ENCODE results near the gene C2orf69.
"Not testable (repeated sequence)": the region's sequence is repeated elsewhere in the genome, so short reads cannot be mapped to it uniquely, and the experiment has no call there.

Gene C2orf69, protein sequence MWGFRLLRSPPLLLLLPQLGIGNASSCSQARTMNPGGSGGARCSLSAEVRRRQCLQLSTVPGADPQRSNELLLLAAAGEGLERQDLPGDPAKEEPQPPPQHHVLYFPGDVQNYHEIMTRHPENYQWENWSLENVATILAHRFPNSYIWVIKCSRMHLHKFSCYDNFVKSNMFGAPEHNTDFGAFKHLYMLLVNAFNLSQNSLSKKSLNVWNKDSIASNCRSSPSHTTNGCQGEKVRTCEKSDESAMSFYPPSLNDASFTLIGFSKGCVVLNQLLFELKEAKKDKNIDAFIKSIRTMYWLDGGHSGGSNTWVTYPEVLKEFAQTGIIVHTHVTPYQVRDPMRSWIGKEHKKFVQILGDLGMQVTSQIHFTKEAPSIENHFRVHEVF

DNA sequence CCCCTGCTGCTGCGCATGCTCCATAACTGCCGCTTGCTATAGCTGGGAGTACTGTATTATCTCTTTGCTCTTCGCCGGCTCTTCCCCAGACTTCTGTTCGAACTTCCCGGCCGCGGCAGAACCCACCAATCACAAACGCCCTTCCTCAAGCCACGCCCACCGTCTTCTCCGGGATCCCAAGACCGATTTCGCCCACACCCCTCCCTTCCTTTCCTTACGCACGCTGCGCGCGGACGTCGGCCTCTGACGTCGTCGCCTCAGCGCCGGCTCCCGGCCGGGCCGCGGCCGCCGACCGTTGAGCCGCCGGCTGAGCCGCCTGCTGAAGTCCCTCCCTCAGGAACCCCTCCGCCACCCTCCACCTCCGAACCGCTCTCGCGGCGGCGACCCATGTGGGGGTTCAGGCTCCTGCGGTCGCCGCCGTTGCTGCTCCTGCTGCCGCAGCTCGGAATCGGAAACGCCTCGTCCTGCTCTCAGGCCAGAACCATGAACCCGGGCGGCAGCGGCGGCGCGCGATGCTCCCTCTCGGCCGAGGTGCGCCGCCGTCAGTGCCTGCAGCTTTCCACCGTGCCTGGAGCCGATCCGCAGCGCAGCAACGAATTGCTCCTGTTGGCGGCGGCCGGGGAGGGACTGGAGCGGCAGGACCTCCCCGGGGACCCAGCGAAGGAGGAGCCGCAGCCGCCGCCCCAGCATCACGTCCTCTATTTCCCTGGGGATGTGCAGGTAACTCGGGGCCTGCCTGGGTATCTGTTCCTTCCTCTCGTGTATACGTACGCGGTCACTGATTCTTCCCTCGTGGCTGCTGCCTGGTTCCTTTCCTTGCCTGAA lies at the start of gene C2orf69:
C2orf69 (plus strand) TSS at position 242 of the 825 bp plus-strand sequence; CDS start at position 388, 146 bp downstream.
- peak; percentile 73 for DNase-seq (ENCODE audit: low read depth, low spot score)

DNA sequence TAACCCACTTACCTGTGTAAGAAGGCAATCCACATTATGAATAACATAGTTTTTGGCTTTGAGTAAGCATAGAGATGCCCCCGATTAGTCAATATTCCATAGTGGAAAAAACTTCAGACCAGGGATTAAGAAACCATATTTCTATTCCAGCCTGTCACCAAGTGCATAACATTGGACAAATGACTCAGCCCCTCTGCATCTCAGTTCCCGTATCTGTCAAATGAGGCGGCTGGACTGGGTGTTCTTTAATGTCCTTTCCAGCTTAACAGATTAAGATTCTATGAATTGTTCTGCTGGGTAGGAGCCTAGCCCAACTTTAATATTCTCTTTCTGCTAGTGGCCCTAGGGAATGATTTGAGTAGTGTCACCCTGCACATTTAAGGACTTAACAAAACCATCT lies 48.3 kb upstream of the C2orf69 start:
- no peak for DNase-seq (ENCODE audit: low read depth, low spot score)

DNA sequence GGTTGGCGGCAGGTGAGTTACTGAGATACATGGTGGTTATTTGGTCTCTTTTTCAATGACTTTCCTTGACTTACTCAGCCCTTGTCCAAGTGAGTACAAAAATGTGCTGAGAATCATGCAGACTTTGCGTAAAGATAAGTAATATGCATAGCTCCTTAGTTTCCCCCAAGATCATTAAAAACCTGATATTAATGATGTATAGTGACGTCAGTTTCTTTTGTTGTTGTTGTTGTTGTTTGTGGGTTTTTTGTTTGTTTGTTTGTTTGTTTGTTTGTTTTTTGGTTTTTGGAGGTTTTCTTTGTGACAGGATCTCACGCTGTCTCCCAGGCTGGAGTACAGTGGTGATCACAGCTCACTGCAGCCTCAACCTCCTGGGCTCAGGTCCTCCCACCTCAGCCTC lies 45.2 kb upstream of the C2orf69 start:
- no peak for DNase-seq (ENCODE audit: low read depth, low spot score)

DNA sequence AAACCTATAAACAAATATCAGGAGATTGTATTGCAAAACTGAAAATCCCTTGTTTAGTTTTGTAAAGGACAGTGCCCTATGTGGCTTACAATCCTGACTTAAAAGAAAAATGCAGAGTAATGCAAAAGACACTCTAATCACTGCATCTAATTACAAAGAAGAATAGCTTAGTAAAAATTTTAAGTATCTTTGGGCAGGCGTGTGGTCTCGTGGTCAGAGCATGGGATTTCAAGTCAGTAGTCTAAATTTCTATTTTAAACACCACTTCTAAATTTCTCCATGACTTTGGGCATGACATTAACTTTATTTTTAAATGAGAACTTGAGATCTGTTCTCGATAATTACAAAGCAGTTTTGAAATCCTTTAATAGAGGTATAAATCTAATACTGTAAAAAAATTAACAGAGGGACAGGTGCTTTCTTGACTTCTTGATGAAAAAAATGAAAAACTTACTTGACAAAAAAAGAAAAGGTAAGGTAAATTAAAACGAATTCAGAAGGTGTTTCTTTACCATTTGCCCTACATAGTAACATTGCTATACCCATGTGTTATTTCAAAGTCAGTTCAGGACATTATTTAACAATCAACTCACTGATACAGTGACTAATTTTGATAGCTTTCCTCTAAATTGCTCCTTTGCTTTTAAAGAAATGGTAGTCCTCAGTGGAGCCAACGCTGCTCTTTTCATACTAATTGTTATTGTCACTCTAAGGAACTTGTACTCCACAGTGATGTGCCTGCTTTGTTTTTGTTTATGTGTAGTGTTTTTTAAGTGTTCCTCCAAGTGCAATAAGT lies 42.5 kb upstream of the C2orf69 start:
- no peak for DNase-seq (ENCODE audit: low read depth, low spot score)

DNA sequence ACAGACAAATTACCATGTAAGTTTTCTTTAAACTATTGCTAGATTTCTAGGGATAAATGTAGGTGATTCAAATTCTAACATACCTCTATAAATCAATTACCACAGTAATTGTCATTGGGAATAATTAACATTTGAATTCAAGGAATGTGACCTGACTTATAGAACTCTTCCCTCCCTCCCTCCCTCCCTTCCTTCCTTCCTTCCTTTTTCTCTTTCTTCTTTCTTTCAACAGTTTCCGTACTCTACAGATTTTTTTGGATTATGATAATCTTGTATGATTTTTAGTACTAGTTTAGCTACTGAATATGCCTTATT lies 41.9 kb upstream of the C2orf69 start:
- DNase-seq (ENCODE audit: low read depth, low spot score) = no peak

DNA sequence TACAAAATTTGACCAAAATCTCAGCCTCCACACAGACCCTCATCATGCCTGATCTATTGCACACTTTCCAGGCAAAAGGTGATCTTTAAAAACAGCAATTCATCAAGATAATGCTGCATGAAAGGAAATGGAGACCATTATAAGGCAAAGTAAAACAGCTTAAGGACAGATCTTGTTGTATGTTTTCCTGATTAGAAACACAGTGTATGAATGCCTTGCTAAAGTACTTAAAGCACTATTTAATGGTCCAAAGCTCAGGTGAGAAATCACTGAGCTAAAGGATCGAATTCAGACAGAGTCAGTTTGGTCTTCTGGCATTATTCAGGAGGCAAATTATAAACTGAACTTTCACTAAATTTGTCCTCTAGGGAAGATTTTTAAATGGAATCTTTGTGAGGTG lies 41.4 kb upstream of the C2orf69 start:
- DNase-seq (ENCODE audit: low read depth, low spot score) = no peak

- DNase-seq (ENCODE audit: low read depth, low spot score) = no peak
These were observed 40.5 kb upstream of the C2orf69 start for GRCh38 chr2:199870581-199870980.

DNA sequence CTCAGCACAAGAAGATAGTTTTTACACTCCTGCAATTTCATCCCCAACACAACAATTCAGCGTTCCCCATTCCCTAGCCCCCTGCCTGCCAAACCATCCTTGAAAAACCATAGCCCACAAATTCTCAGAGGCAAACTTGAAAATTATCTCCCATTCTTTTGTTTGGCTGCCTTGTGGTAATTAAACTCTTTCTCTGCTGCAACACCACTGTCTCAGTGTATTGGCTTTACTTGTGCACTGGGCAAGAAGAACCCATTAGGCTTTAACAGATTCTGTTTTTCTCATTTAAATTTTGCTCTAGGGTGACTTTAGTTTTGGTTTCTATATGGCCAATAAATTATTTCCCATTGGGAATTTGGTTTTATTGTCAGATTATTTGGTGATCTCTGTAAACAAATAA lies 36.9 kb upstream of the C2orf69 start:
- DNase-seq (ENCODE audit: low read depth, low spot score) = no peak

- no peak for DNase-seq (ENCODE audit: low read depth, low spot score)
These were observed 35.7 kb upstream of the C2orf69 start for GRCh38 chr2:199875400-199875799.

- no peak for DNase-seq (ENCODE audit: low read depth, low spot score)
These were observed 28.4 kb upstream of the C2orf69 start for GRCh38 chr2:199882667-199883066.

- no peak for DNase-seq (ENCODE audit: low read depth, low spot score)
These were observed 27.4 kb upstream of the C2orf69 start for GRCh38 chr2:199883474-199884212.

DNA sequence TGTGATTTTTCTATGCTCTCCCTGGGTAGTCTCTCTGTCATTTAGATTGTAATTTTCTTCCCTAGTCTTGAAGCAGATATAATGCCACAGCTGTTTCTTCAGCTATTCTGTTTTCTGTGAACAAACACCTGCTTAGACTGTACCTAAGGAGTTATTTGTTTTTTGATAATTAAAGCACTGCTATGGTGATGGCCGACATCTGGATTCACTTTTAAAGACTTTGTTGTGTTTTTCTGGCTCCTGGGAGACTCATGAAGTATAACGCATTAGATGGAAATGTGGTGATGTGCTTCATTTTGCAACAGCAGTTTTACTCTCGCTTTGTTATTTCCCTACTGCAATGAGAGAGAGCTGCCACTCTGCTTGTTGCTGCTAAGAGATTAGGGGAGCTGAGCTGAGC lies 15.7 kb upstream of the C2orf69 start:
- no peak for DNase-seq (ENCODE audit: low read depth, low spot score)

DNA sequence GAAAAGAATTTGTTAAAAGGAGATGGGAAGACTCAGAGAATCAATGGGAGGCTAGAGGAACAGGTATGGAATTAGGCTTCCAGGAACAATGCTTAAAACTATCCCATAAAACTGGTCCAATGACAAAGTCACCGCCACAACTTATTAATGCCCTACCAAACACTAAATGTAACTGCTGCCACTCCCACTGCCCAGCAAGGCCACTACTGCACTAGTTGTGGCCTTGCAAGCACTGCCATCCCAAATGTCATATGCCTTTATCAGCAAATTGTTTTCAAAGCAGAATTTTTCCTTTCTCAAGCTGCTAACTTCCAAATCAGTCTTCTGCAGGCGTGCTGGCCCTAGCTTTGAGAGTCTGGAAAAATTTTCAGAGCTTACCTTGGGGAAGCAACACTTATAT lies 14.5 kb upstream of the C2orf69 start:
- DNase-seq (ENCODE audit: low read depth, low spot score) = no peak

DNA sequence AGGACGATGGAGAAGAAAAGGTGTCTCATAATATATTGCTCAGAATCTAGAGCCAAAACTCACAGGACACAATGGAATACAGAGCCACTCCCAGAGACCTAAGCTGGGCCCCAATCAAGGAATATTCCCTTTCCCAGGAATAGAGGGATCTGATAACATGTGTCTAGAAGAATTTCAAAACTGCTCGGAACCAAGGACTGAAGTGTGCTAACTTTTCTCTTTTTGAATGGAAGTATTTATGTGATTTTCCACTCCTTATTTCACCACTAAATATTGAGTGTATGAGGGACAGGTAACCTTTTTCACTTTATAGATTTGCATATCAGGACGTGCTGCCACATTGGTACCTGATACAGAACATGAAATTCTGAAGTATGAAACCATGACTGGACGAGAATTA lies 9.2 kb upstream of the C2orf69 start:
- DNase-seq (ENCODE audit: low read depth, low spot score) = no peak

DNA sequence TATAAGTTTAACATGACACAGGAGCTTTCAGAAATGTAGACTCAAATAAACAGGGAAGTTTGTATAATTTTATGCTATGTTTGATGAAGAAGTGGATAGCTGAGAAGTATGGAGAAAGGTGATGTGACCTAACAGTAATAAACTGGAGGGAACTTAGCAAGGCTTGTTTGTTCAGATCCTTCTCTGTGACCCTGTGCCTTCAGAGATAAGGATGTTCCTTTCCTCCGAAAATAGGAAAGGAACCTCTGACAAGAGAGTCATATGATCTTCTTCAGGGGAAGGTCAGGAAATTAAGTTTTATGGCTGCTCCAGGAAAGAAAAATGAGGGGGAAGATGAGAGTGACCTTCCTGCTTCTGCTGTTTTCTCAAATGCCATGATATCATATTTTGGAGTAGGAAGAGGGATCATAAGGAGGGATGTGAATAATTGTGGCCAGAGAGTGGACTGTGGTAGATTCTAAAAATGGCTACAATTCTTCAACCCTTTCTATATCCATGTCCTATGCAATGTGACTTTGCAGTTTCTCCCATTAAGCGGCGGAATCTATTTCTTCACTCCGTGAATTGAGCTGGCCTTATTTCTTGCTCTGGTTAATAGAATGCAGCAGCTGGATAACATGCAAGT lies 8.5 kb upstream of the C2orf69 start:
- DNase-seq (ENCODE audit: low read depth, low spot score) = no peak

DNA sequence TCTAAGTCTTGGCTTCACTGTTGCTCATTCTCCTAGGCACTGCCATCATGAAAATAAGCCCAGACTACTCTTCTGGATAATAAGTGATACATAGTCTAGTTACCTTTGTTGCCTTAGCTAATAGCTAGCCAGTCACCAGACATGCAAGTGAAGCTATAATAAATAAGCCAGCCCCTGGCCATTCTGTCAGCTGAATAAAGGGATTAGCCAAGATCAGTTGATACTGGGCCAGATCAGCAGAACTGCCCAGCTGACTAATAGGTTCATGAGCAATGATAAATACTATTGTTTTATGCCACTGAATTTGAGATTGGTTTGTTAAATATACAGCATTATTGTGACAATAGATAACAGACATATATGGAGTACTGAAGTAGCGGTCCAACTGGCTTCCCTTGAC lies 8.0 kb upstream of the C2orf69 start:
- DNase-seq (ENCODE audit: low read depth, low spot score) = no peak

DNA sequence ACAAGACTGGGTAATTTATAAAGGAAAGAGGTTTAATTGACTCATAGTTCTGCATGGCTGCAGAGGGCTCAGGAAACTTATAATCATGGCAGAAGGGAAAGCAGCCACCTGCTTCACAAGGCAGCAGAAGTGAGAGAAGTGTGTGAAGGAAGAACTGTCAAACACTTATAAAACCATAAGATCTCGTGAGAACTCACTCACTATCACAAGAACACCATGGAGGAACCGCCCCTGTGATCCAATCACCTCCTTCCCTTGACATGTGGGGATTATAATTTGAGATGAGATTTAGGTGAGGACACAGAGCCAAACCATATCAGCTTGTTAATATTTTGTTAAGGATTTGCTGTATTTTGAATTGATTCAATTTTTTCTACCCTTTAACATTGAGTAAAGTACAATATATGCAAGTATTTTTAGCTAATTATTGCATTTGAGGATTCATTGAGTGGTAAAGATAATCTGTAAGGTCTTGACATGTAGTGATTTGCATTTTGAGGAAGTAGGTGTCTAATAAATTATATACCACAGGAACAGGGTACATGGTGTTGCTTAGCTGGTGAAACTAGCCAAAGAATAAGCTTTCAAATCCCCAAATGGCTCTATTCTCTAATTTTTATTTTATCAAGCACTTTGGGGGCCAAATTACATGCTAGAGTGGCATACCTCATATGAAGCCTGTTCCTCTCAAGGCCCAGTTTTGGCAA lies 3.9 kb upstream of the C2orf69 start:
- no peak for DNase-seq (ENCODE audit: low read depth, low spot score)

- DNase-seq (ENCODE audit: low read depth, low spot score) = no peak
These were observed 598 bp upstream of the C2orf69 start for GRCh38 chr2:199910338-199911051.

GRCh38 chr2:199911877-199912161 lies 726 bp downstream of the C2orf69 start:
- DNase-seq (ENCODE audit: low read depth, low spot score) = no peak

GRCh38 chr2:199912553-199913114 lies 1.5 kb downstream of the C2orf69 start:
- not testable (repeated sequence) for DNase-seq (ENCODE audit: low read depth, low spot score)

Measured in activated naive CD8-positive, alpha-beta T cell treated with anti-CD3 and anti-CD28 coated beads, Interleukin-2, amount 50 U/mL, for 16 hours (primary cell).